ENCODE measurements around the gene CCDC34.

- TF ChIP-seq SPI1 (IDR thresholded peaks at IDR 0.05; ENCODE audit: borderline replicate concordance, low read depth) (no peak), POLR2AphosphoS5 (IDR thresholded peaks at IDR 0.05; ENCODE audit: low read depth) (no peak), CTCF (IDR thresholded peaks at IDR 0.05; ENCODE audit: insufficient read depth, low read length) (no peak), GABPA (IDR thresholded peaks at IDR 0.05; ENCODE audit: low read depth) (no peak), REST (IDR thresholded peaks at IDR 0.05; ENCODE audit: insufficient replicate concordance, low read depth) (no peak)
Measured at GRCh38 chr11:27410272-27410671, 47.3 kb upstream of the CCDC34 start.

Data from HL-60 (cell line).